HUDEP-2 (cell line): ENCODE results near the gene NOL7.

Source experiments
- DNase-seq, 76 experiments: peaks; one replicate each; lab custom pipeline; 2025; ENCODE audit not compliant: unreplicated experiment in 76 of 76; lab: John Stamatoyannopoulos, UW

Gene NOL7

DNA sequence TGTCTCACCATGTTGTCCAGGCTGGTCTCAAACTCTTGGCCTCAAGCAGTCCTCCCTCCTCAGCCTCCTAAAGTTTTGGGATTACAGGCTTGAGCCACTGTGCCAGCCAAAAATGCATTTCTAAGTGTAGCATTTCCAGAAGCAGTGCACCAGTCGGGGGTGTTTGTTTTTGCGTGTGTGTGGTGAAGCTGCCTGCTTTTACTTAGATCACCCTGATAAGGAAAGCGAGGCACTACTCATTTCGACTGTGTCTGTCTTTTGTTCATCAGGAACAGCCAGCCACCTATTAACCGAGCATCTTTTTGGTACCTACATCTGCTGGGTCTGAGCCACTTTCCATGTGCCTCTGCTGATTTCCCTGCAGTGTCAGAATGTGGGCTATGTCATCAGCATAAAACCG lies 22.0 kb upstream of the NOL7 start:
- no peak for DNase-seq

DNA sequence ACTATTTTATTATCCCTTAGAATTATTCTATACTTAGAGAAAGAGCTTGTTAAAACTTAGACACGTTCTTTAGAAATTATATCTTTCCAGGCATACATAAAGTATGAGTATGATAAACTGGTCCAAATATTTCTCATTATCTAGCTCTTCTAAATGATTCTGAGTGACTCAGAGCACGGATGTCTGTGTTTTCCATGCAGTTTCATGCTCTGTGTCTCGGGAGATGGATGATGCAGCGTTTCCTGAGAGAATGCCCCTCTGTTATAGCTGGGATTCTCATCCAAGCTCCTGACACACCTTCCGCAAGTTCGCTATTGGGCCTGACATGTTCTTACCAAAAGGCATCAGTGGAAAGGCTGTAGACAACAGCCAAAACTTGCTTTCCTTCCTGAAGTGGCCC lies 21.4 kb upstream of the NOL7 start:
- no peak for DNase-seq

DNA sequence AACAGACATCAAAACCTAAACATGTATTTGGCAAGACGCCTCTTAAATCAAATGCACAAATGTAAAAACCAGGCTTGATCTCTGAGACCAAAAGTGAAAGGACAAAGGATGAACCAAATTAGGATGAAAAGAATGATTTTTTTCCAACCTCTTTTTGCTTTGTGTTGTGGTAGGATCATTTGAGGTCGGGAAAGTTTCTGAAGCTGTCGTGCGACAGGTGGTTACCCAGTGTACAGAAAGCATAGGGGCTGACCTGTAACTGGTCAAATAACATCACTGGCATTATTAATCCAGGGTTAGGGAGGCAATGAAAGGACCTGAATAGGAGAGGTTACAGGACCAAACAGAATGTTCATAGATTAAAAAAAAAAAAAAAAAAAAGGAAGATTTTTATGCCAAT lies 18.1 kb upstream of the NOL7 start:
- no peak for DNase-seq

DNA sequence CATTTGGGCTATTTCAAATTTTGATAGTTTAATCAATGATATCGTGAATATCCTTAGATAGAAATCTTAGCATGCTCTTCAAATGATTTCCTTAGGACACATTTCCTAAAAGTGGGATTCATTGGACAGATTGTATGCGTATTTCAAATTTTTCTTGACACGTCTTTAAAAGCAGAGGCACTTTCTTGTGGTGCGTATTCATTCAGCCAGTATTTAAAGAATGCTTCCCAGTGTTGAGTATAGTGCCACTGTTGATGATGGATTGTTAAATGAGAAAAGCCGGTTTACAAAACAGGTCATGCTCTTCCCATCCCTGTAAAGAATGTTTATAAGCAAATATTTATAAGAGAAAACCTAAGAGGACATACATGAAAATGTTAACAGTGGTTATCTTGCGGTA lies 15.1 kb upstream of the NOL7 start:
- no peak for DNase-seq

DNA sequence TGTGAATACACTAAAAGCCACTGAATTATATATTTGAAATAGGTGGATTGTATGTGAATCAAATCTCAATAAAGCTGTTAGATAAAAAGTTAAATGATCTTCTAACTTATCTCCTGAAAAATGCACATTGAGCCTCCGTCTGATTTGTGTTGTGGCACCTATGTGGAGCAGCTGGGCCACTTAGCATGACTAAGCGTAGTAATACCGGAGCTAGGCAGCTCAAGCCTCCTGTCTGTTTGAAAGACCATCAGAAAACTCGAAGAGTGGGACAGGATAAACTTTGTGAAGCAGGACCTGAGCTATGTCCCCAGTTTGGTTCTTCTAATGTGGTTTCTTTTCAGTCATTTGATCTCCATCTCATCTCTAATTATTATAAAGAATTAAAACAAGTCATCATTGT lies 11.0 kb upstream of the NOL7 start:
- DNase-seq = no peak

DNA sequence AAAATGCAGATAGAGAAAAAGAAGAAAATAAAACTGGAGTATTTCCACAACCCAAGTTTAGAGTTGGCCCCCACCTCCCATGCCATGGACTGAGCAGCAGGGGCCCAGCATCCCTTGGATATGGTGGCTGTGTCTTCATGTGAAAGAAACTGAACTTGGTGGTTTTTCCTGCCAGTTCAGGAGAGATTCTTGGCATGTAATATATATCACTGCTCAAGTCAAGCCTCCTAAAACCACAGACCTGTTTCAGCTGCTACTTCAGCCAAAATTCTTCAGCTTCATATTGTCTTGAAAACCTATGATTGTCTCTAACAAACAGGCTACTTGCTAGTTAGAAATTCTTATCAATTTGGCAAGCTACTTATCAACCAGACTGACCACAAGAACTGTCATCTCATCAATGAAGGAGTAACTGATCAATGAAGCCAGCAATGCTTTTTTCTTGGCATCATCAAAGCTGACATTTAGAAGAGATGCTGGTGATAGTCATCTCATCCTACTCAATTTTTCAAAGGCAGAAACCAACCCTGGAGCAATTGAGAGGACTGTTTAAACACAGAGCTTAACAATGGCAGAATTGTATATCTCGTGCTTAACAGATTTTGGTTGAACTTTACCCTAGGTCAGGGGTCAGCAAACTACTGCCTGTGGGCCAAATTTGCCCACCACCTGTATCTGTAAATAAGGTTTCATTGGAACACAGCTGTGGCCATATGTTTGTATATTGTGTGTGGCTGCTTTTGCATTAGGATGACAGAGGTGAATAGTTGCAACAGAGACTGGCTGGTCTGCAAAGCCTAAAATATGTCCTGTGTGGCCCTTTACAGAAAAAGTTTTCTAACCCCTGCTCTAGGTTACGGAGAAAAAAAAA lies 10.4 kb upstream of the NOL7 start:
- no peak for DNase-seq

DNA sequence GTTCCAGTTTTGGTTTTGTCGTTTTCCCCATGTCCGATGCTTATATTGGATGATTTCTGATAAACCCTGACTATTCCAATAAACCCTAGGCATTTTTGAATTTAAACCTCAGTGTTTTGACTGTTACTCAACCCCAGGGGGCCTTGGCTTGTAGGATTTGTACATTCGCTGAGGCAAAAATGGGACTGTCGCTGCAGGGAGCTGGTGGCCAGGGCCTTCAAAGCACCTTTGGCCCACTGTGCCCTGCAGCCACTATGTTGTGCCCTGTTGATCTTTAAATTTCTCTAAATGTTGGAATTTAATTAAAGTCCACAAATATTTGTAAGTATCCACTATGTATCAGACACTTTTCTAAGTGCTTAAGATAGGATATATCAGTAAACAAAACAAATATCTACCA lies 9.5 kb upstream of the NOL7 start:
- DNase-seq = no peak

DNA sequence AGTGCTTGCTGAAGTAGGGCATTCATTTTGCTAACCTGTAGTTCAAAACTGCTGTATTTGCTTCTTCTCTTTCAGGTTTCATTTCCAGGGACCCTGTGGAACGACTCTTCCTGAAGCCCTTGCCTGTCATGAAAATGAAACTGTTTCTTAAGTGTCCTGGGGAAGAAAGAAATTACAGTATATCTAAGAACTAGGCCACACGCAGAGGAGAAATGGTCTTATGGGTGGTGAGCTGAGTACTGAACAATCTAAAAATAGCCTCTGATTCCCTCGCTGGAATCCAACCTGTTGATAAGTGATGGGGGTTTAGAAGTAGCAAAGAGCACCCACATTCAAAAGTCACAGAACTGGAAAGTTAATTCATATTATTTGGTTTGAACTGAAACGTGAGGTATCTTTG lies 3.4 kb upstream of the NOL7 start:
- DNase-seq = peak in 1 of 76 experiments; percentile 6

DNA sequence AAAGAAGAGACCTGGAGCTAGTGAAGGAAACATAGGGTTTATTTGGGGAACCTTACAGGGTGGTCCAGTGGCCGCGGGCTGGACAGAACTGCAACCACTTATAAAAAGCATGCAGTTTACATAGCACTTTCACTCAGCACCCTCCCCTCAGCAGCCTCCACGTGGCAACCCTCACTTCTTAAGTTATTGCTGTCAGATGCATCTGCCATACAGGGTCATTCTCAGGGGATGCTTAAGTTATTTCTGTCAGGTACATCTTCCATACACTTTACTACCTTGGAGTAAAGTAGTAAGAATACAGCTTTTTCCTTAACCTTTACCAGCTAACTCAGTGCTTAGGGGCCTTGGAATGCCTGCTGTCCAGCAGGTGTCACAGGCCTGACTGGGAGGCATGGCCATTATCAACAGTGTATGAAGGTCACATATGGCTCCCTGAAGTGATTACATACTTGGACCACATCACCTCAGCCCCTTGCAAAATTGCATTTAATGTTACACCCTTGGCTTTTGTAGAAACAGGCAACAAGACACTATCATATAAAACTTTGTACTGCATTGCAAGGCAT lies 2.0 kb upstream of the NOL7 start:
- no peak for DNase-seq

DNA sequence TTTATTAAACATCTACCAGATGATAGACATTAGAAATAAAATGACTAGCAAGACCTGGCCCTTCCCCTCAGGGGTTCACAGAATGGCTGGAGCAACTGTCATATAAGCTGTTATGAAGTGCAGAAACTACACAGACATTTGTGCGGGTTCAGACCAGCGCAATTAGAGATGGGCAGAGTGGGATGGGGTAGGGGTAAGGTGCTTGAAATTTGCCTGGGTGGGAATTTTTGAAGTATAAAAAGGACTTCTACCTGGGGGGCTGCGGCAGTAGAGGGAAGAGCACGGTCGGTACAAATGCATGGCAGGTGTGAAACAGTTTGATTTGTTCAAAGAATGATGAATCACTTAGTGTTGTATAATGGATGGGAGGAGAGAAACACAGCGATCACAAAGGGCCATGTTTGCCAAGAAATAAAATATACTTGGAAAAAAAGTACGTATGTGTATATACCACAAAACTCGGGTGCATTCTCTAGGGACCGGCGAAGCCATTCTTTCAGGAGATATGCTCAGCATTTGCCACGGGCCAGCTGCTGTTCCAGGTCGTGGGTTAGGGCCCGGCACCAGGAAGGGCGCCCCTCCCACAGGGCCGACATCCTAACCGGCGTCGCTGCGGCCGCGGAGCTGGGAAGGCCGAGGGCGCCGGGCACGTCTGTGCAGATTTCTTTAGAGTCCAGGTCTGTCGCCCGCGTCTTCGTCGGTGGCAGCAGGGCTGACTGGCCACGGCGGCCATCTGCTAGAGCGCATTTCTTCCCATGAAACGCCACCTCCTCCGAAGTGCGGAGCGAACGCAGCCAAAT lies 809 bp upstream of the NOL7 start:
- DNase-seq = peak in 36 of 76 experiments; percentile 24 to 89 (median 56)

DNA sequence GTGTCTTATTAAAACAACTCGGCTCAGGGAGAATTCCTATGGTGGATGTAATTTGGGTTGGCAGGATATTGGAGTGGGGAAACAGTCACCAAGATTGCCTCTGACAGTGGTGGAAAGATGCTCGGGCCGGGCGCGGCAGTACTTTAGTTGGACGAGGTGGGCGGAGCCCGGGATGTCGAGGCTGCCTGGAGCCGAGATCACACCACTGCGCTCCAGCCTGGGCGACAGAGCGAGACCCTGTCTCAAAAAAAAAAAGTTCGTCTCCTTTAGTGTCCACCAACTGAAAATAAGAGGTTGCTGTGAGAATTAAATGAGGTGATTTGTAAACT lies 621 bp downstream of the NOL7 start:
- peak in 48 of 76 experiments; percentile 8 to 75 (median 38) for DNase-seq

DNA sequence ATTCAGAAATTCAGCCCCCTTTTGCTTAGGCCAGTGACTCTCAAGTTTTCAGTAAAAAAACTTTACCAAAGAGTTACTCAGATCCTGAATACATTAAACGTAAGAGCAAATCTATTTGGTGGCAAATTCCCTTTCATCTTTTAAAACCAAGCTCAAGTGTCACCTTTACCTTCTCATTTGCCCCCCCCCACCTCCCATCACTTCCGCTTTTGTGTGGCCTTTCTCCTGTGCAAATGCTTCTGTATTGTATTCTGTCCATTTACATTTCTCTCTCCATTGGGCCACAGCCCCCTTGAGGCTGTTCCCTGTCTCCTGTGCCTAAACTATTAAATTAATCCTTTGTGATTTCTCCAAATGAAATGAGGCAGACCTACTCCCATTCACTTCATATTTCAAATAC lies 1.9 kb downstream of the NOL7 start:
- DNase-seq = no peak

DNA sequence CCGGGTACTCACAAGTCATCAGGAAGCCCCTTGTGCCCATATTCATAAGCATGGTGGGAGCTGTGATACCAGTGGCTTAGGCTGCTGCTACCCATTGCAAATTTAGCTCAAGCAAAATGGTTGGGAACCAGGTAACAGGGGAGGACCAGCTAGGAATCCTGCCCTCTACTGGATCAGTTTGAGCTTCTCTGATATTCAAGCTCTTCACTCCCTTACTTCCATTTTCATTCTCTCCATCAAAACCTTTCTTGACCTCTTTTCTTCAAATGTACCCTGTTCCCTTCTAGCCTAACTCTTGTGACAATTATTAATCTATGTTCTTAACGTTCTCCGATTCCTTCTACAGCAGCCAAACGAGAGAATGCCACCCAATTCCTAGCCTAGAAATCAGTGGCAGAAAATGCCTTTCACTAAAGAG lies 9.7 kb downstream of the NOL7 start:
- peak in 29 of 76 experiments; percentile 5 to 65 (median 42) for DNase-seq

DNA sequence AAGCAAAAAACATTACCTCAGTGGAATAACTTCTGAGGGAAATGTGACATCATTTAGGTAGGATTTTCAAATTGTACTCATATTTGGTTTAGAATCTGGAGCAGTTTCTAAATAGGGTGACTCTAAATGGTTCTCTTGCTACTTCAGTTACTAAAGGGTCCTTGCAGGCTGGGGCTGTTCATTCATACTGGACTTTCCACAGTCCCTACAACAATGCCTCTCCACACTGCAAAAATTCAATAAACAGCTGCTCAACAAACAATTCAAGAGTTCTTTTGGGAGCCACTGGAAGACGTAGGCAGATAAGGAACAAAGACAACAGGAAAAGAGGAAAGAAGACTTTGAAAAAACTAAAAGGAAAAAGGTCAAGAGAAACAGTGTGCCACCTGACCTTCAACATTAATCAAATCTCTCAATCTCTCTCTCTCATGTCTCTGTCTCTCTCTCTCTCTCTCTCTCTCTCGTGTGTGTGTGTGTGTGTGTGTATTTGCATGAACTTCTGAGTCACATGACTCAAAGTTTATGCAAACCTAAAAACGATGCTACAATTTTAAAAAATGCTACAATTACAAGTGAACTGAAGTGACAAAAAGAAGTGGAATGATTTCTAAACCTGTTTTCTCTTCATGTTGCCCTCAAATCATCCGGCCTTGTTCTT lies 14.5 kb downstream of the NOL7 start:
- DNase-seq = no peak

DNA sequence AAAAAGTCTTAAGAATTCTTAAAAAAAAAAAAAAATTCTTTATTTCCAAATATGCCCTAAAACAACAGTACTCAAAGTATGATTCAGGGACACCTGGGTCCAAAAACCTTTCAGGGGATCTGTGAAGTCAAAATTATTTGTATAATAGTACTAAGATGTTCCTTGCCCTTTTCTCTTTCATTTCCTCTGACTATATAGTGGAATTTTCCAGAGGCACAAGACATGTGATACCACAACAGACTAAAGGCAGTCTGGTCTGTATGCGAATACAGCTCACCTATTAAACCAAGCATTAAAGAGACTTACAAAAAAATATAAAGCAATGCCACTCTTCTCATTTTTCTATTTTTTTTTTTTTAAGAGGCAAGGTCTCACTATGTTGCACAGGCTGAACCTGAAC lies 15.4 kb downstream of the NOL7 start:
- no peak for DNase-seq

DNA sequence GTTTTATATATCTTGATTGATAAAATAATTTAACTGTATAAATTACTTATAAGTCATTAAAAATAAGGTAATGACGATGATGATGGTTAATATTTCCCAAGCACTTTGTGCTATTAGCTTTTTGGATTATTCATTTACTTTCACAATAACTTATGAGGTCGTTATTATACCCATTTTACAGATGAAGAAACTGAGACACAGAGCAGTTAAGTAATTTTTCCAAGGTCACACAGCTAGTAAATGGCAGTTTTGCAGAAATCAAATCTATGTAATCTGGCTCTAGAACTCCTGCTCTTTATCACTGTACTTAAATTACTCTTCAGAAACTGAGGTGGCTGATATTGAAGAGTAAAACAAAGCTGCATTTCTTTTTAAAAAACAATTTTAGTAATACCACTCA lies 18.2 kb downstream of the NOL7 start:
- DNase-seq = no peak

DNA sequence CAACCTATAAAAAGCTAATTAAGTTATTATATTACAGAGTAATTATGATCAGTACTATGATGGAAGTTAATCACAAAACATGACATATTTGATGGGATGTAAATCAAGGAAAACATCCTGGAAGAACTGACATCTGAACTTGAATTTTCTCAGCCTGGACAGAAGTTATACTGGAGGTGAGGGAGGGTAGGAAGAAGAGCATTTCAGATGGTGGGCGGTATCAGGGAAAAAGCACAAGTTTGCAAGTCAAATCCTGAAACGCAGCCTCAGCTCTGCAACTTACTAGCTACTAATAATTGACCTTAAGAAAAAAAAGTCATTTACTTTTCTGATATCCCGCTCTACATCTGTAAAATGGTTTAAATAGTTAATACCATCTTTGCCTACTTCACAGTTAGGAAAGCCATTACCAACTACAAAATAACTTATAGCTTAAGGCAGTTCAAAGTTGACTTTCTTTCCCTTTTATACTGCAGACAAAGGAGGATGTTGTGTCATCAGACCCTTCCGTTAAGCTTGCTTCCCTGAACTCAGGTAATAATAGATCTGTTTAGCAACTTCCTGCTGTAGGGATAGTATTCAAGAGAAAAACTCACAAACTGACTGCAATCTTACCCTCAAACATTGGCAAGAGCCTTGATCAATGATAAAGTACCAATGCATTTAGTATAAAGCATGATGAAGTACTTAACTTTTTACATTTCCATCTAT lies 21.0 kb downstream of the NOL7 start:
- no peak for DNase-seq

DNA sequence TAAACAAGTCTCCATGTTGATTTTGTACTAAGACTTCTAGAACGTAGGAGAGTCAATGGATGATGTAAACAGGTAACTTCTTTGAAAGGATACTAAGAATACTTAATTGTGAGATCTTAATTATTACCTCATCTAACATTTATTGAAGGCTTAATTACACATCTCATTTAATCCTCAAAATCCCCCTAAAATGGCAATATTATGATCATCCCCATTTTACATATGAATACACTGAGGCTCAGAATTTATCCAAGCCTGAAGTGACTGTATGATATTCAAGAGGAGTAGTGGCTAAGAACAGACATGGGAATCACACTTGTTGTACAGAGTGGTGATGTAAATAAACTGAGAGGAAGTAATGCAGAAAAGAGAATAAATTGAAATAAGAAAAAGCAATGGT lies 22.9 kb downstream of the NOL7 start:
- no peak for DNase-seq

DNA sequence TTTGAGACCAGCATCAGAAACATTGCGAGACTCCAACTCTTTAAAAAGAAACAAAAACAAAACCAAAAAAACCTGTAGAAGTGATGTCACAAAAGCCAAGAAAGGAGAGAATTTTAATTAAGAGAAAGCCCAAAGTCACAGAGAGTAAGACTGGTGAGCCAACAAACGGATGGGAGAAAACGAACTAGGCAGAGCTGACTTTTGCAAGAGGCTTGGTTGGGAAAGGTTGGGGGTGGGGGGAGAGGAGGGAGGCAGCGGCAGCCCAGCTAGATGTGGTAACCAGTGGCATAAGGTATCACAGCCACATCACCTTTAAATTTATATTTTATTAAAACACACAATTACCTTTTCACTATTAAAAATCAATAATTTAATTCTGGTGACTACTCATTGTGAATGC lies 23.5 kb downstream of the NOL7 start:
- no peak for DNase-seq

DNA sequence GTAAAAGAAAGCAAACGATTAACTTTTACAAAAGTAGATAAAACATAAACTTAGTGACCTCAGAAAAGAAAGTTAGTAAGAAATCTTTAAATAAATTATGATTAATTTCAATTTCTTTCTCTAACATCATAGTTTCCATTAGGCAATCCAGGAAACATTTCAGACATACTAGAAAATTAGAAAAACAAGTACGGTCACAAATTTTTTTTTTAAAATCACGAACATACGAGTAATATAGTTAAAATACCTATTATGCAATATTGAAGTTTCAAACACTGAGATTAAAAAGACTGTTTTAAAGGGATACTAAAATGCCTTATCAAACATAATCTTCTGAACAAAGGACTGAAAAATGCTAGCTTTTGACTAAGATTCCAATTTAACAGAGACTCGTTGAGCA lies 26.2 kb downstream of the NOL7 start:
- DNase-seq = no peak

DNA sequence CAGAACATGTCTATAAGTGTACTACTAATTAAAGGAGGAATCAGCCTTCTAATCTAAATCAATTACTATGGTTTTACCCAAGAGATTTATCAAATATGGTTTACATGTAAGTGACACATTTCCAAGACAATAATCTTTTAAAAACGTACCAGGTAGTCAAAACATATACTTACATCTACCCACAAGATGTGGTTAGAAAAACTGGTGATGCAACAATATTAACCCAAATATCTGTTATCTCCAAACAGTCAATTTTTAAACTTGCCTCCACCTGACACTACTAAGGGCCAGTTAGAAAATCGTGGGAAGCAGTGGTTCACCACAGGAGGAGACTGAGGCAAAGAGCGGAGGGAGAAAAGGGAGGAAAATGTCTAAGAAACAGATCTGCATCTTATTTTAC lies 28.0 kb downstream of the NOL7 start:
- no peak for DNase-seq
